GM12892 (cell line): ENCODE measurements around the gene ZNF747.

Source experiments
- POLR2A ChIP-seq: IDR thresholded peaks from 2 replicates; pipeline ENCODE4 v1.6.1; 2011; ENCODE audit warnings: low read depth, low read length, control low read depth
- POLR2AphosphoS5 ChIP-seq: IDR thresholded peaks from 2 replicates; pipeline ENCODE4 v1.6.1; 2011; ENCODE audit warnings: low read depth, low read length, control low read depth

GRCh38 chr16:30565984-30566383, 31.3 kb upstream of the ZNF747 start:
- TF ChIP-seq POLR2A (no peak), POLR2AphosphoS5 (no peak)
